CD4-positive, CD25-positive, alpha-beta regulatory T cell (primary cell): ENCODE measurements around the gene HMX1. TPM values are rescaled to one million over a fixed set of nuclear protein-coding genes. Genes with fewer than 3 reads are reported as not detected.
A peak's percentile ranks its signal among the peaks of the same experiment; 100 is the strongest.

Source experiments
- ATAC-seq, 2 donors: fragments of 150-1000 bp; cut with Tn5 transposase; one replicate each; pipeline ENCODE4 v1.10.0; 2021; ENCODE audit warnings: low read depth in 2 of 2, moderate number of reproducible peaks in 2 of 2, moderate library complexity in 1 of 2
- DNase-seq, 3 donors: peaks; one replicate each; pipeline versions ENCODE4 v3.0.0 to v3.0.0-alpha.2; 2012 to 2022; ENCODE audit warnings: mixed read lengths in 1 of 3
- H3K27ac ChIP-seq: one replicate; pipeline ENCODE4 v1.7.0; 2013; ENCODE audit warnings: mild to moderate bottlenecking, low read length; ENCODE audit not compliant: insufficient read depth, poor library complexity, severe bottlenecking
- H3K27me3 ChIP-seq: one replicate; pipeline ENCODE4 v1.7.0; 2013; ENCODE audit warnings: low read length; ENCODE audit not compliant: control insufficient read depth, insufficient read depth
- H3K36me3 ChIP-seq: one replicate; pipeline ENCODE4 v1.7.0; 2013; ENCODE audit warnings: mild to moderate bottlenecking, low read length, moderate library complexity; ENCODE audit not compliant: control insufficient read depth, insufficient read depth
- H3K4me1 ChIP-seq: 2 replicates; pipeline ENCODE4 v1.7.0; 2013; ENCODE audit warnings: mild to moderate bottlenecking, low read length; ENCODE audit not compliant: insufficient read depth, control insufficient read depth, poor library complexity, severe bottlenecking
- H3K4me3 ChIP-seq: one replicate; pipeline ENCODE4 v1.7.0; 2013; ENCODE audit warnings: low read depth, mild to moderate bottlenecking, low read length, moderate library complexity
- H3K9me3 ChIP-seq, 2 experiments: 1 replicate in 1 of 2; 2 replicates in 1 of 2; pipeline ENCODE4 v1.7.0; 2013; ENCODE audit warnings: low read length in 2 of 2, mild to moderate bottlenecking in 1 of 2, moderate library complexity in 1 of 2; ENCODE audit not compliant: control insufficient read depth in 2 of 2
- H3K27ac Mint-ChIP-seq, 3 donors: one replicate each; pipeline ENCODE4 v1.8.0; 2020 to 2022; ENCODE audit warnings: mild to moderate bottlenecking in 3 of 3, mixed read lengths in 3 of 3, moderate library complexity in 2 of 3
- H3K27me3 Mint-ChIP-seq: one replicate; pipeline ENCODE4 v1.8.0; 2022; ENCODE audit warnings: mild to moderate bottlenecking, mixed read lengths
- H3K36me3 Mint-ChIP-seq: one replicate; pipeline ENCODE4 v1.8.0; 2020; ENCODE audit warnings: mixed read lengths
- H3K4me1 Mint-ChIP-seq, 4 donors: one replicate each; pipeline ENCODE4 v1.8.0; 2020 to 2022; ENCODE audit warnings: mixed read lengths in 4 of 4, mild to moderate bottlenecking in 1 of 4
- H3K4me3 Mint-ChIP-seq, 4 donors: one replicate each; pipeline ENCODE4 v1.8.0; 2020 to 2022; ENCODE audit warnings: mild to moderate bottlenecking in 4 of 4, mixed read lengths in 4 of 4, moderate library complexity in 3 of 4
- H3K9me3 Mint-ChIP-seq, 7 donors: one replicate each; pipeline ENCODE4 v1.8.0; 2020 to 2022; ENCODE audit warnings: mixed read lengths in 7 of 7, mild to moderate bottlenecking in 3 of 7, moderate library complexity in 2 of 7
- polyA plus RNA-seq, 4 donors: library from polyadenylated mRNA; unstranded; fragments of 300-500 nt; fragmentation: Illumina TruSeq; gene quantifications; one replicate each; pipeline ENCODE4 v1.2.3, GENCODE V29; 2021
- total RNA-seq: library from RNA; stranded (reverse); gene quantifications from one replicate; pipeline ENCODE4 v1.2.3, GENCODE V29; 2022

HMX1 gene
- total and polyA plus RNA-seq, 5 donors from 2014 or later, result not detected

GRCh38 chr4:8840816-8841455, 30.7 kb downstream of the HMX1 start:
- peaks cover 0 to 5% (median 2%) of the 10 kb centered on the region in 7 donors for H3K9me3 Mint-ChIP-seq
- no peak overlapping the region for H3K27ac Mint-ChIP-seq
- Histone ChIP-seq H3K27ac (no peak overlapping the region), H3K4me3 (no peak overlapping the region), H3K27me3 (no peaks in the 10 kb centered on the region), H3K9me3 (no peaks in the 10 kb centered on the region), H3K4me1 (no peaks in the 10 kb centered on the region), H3K36me3 (no peaks in the 10 kb centered on the region)
- ATAC-seq (no peak), DNase-seq (no peak)
- H3K27me3 Mint-ChIP-seq, result no peaks in the 10 kb centered on the region
- no peak overlapping the region for H3K4me3 Mint-ChIP-seq
- no peaks in the 10 kb centered on the region for H3K4me1 Mint-ChIP-seq
- no peaks in the 10 kb centered on the region for H3K36me3 Mint-ChIP-seq

GRCh38 chr4:8840006-8840793, 31.4 kb downstream of the HMX1 start:
- no peaks in the 10 kb centered on the region for H3K9me3 ChIP-seq
- DNase-seq (no peak), ATAC-seq (no peak)
- no peaks in the 10 kb centered on the region for H3K27me3 Mint-ChIP-seq
- H3K36me3 Mint-ChIP-seq, result no peaks in the 10 kb centered on the region
- H3K27ac ChIP-seq, result no peak overlapping the region
- peaks cover 0 to 5% (median 2%) of the 10 kb centered on the region in 7 donors for H3K9me3 Mint-ChIP-seq
- H3K27me3 ChIP-seq, result no peaks in the 10 kb centered on the region
- no peak overlapping the region for H3K4me3 Mint-ChIP-seq
- no peaks in the 10 kb centered on the region for H3K4me1 ChIP-seq
- no peaks in the 10 kb centered on the region for H3K4me1 Mint-ChIP-seq
- H3K4me3 ChIP-seq, result no peak overlapping the region
- no peaks in the 10 kb centered on the region for H3K36me3 ChIP-seq
- peak overlapping the region in 1 of 3 donors; percentile 92 for H3K27ac Mint-ChIP-seq

- no peak for ATAC-seq
- Mint-ChIP-seq H3K4me3 (no peak overlapping the region), H3K27me3 (no peaks in the 10 kb centered on the region)
Observed at GRCh38 chr4:8838961-8839431, 32.6 kb downstream of the HMX1 start.

GRCh38 chr4:8838296-8838960, 33.2 kb downstream of the HMX1 start:
- no peaks in the 10 kb centered on the region for H3K9me3 ChIP-seq
- no peak overlapping the region for H3K27ac Mint-ChIP-seq
- peaks cover 0 to 4% (median 2%) of the 10 kb centered on the region in 7 donors for H3K9me3 Mint-ChIP-seq
- no peaks in the 10 kb centered on the region for H3K4me1 Mint-ChIP-seq
- no peak overlapping the region for H3K4me3 ChIP-seq
- no peak overlapping the region for H3K27ac ChIP-seq
- H3K4me3 Mint-ChIP-seq, result no peak overlapping the region
- no peaks in the 10 kb centered on the region for H3K36me3 ChIP-seq
- no peaks in the 10 kb centered on the region for H3K36me3 Mint-ChIP-seq
- no peaks in the 10 kb centered on the region for H3K27me3 ChIP-seq
- H3K4me1 ChIP-seq, result no peaks in the 10 kb centered on the region
- no peak for ATAC-seq
- no peaks in the 10 kb centered on the region for H3K27me3 Mint-ChIP-seq
- DNase-seq, result no peak

More at GRCh38 chr4:8838961-8839431, 32.6 kb downstream of the HMX1 start:
- no peaks in the 10 kb centered on the region for H3K27me3 ChIP-seq
- no peak overlapping the region for H3K27ac ChIP-seq
- H3K4me1 Mint-ChIP-seq, result no peaks in the 10 kb centered on the region
- no peak overlapping the region for H3K4me3 ChIP-seq
- DNase-seq, result no peak
- no peaks in the 10 kb centered on the region for H3K4me1 ChIP-seq
- H3K9me3 Mint-ChIP-seq, result peaks cover 0 to 5% (median 2%) of the 10 kb centered on the region in 7 donors
- no peaks in the 10 kb centered on the region for H3K9me3 ChIP-seq
- peak overlapping the region in 1 of 3 donors; percentile 79 for H3K27ac Mint-ChIP-seq
- H3K36me3 Mint-ChIP-seq, result no peaks in the 10 kb centered on the region
- H3K36me3 ChIP-seq, result no peaks in the 10 kb centered on the region

- no peaks in the 10 kb centered on the region for H3K36me3 ChIP-seq
- H3K4me3 ChIP-seq, result no peak overlapping the region
- no peak for DNase-seq
- H3K9me3 Mint-ChIP-seq, result peaks cover 0 to 3% (median 0%) of the 10 kb centered on the region in 7 donors
- H3K4me1 Mint-ChIP-seq, result no peaks in the 10 kb centered on the region
- no peak overlapping the region for H3K4me3 Mint-ChIP-seq
- H3K27ac ChIP-seq, result no peak overlapping the region
- H3K27ac Mint-ChIP-seq, result no peak overlapping the region
- H3K27me3 ChIP-seq, result no peaks in the 10 kb centered on the region
- no peaks in the 10 kb centered on the region for H3K36me3 Mint-ChIP-seq
- no peak for ATAC-seq
- no peaks in the 10 kb centered on the region for H3K9me3 ChIP-seq
- no peaks in the 10 kb centered on the region for H3K4me1 ChIP-seq
- H3K27me3 Mint-ChIP-seq, result no peaks in the 10 kb centered on the region
Observed at GRCh38 chr4:8837181-8837841, 34.3 kb downstream of the HMX1 start.

GRCh38 chr4:8836664-8837171, 34.9 kb downstream of the HMX1 start:
- Histone ChIP-seq H3K27ac (no peak overlapping the region), H3K4me1 (no peaks in the 10 kb centered on the region), H3K4me3 (no peak overlapping the region), H3K9me3 (no peaks in the 10 kb centered on the region), H3K36me3 (no peaks in the 10 kb centered on the region), H3K27me3 (no peaks in the 10 kb centered on the region)
- ATAC-seq, result no peak
- H3K4me3 Mint-ChIP-seq, result no peak overlapping the region
- DNase-seq, result no peak
- H3K9me3 Mint-ChIP-seq, result peaks cover 0 to 3% (median 0%) of the 10 kb centered on the region in 7 donors
- H3K36me3 Mint-ChIP-seq, result no peaks in the 10 kb centered on the region
- H3K4me1 Mint-ChIP-seq, result no peaks in the 10 kb centered on the region
- no peaks in the 10 kb centered on the region for H3K27me3 Mint-ChIP-seq
- no peak overlapping the region for H3K27ac Mint-ChIP-seq
